ENCODE measurements around the gene PKDCC.

PKDCC gene

GRCh38 chr2:42048299-42049220 lies 739 bp downstream of the PKDCC start:
- ATAC-seq (replicated peaks) (peak; percentile 10), DNase-seq (no peak)
- Mint-ChIP-seq H3K27ac (no peak overlapping the region), H3K36me3 (ENCODE audit: insufficient read depth) (no peaks in the 10 kb centered on the region), H3K27me3 (peaks cover 50 to 60% of the 10 kb centered on the region in 2 donors), H3K9me3 (no peaks in the 10 kb centered on the region), H3K4me1 (ENCODE audit: low read depth in 2 of 2) (peaks cover 0 to 3% of the 10 kb centered on the region in 2 donors), H3K4me3 (peak overlapping the region; percentile 60 to 64)

GRCh38 chr2:42049221-42050009 lies 1.6 kb downstream of the PKDCC start:
- peak overlapping the region; percentile 60 to 64 for H3K4me3 Mint-ChIP-seq

DNA sequence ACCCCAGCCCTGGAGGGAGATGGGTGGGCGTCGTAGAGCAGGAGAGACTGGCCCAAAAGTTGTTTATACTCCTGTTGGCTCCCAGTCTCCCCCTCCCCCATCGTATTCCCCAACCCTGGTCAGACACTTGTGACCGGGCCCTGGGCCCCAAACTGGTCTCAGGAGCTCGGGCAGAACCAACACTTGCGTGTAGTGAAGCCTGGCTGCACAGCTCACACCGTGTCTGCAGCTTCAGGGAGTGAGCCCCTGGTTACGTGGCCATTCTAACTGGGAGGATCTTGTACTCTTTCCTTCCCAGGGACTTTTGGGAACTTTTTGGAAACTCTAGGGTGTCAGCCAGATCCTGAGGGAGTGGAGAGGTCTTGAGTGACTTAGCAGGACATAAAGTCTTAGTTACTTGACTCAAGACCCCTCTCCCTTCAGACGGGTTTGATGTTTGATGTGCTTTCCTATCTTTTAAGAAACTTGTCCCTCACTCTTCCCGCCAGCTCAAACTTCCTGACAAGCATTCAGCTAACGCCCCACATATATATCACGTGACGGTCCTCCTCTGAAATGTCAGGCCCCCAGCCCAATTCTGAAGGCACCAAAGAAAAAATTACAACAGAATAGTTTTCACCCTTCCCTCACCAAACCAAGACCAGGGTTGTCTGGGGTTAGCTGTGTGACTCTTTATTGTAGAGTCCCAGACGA lies 2.3 kb downstream of the PKDCC start:
- peaks cover 0 to 3% of the 10 kb centered on the region in 2 donors for H3K4me1 Mint-ChIP-seq (ENCODE audit: low read depth in 2 of 2)
- H3K4me3 Mint-ChIP-seq = no peak overlapping the region
- peaks cover 43 to 56% of the 10 kb centered on the region in 2 donors for H3K27me3 Mint-ChIP-seq
- no peaks in the 10 kb centered on the region for H3K36me3 Mint-ChIP-seq (ENCODE audit: insufficient read depth)
- no peak for DNase-seq
- ATAC-seq (replicated peaks) = no peak
- H3K27ac Mint-ChIP-seq = no peak overlapping the region
- no peaks in the 10 kb centered on the region for H3K9me3 Mint-ChIP-seq

More at GRCh38 chr2:42049221-42050009, 1.6 kb downstream of the PKDCC start:
- H3K27ac Mint-ChIP-seq = no peak overlapping the region
- DNase-seq (no peak), ATAC-seq (replicated peaks) (no peak)
- no peaks in the 10 kb centered on the region for H3K9me3 Mint-ChIP-seq
- H3K27me3 Mint-ChIP-seq = peaks cover 49 to 60% of the 10 kb centered on the region in 2 donors
- H3K4me1 Mint-ChIP-seq (ENCODE audit: low read depth in 2 of 2) = peaks cover 0 to 3% of the 10 kb centered on the region in 2 donors
- no peaks in the 10 kb centered on the region for H3K36me3 Mint-ChIP-seq (ENCODE audit: insufficient read depth)

- H3K36me3 Mint-ChIP-seq (ENCODE audit: insufficient read depth) = no peaks in the 10 kb centered on the region
- H3K9me3 Mint-ChIP-seq = no peaks in the 10 kb centered on the region
- DNase-seq (no peak), ATAC-seq (replicated peaks) (no peak)
- H3K4me3 Mint-ChIP-seq = no peak overlapping the region
- H3K27me3 Mint-ChIP-seq = peaks cover 43 to 60% of the 10 kb centered on the region in 2 donors
- H3K27ac Mint-ChIP-seq = no peak overlapping the region
- peaks cover 0 to 3% of the 10 kb centered on the region in 2 donors for H3K4me1 Mint-ChIP-seq (ENCODE audit: low read depth in 2 of 2)
Measured at GRCh38 chr2:42050703-42051542, 3.1 kb downstream of the PKDCC start.

DNA sequence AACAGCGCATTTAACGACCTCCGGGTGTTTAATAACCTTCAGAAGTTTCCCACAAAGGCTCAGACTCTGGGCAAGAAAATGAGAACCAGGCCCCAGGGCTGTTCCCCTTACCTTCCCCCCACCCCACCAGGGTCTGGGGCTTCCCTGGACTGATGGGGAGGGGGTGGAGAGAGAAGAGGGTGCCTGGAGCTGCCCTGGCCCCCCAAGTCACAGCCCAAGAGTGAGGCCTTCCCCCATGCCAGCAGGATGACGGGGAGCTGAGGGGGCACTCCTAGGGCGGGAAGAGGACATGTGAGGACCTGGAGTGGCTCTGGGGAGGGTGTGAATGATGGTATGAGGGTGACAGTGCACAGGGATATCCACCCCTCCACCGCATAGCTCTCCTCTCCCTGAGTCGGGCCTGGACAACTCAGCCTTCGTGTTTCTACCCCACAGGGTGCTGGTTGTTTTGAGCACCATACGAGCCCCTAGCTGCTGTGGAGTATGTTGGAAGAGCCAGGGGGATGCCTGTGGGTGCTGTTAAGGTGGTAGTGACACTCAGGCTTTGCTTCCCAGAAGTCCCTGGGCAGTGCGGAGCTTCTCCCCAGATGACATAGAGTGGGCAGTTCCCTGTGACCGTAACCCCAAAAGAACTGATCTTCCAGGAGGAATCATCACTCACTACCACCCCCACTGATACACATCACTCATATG lies 3.9 kb downstream of the PKDCC start:
- no peak for DNase-seq
- peaks cover 0 to 3% of the 10 kb centered on the region in 2 donors for H3K4me1 Mint-ChIP-seq (ENCODE audit: low read depth in 2 of 2)
- ATAC-seq (replicated peaks) = no peak
- H3K27me3 Mint-ChIP-seq = peaks cover 47 to 61% of the 10 kb centered on the region in 2 donors
- H3K4me3 Mint-ChIP-seq = no peak overlapping the region
- H3K27ac Mint-ChIP-seq = no peak overlapping the region
- no peaks in the 10 kb centered on the region for H3K9me3 Mint-ChIP-seq
- H3K36me3 Mint-ChIP-seq (ENCODE audit: insufficient read depth) = no peaks in the 10 kb centered on the region

DNA sequence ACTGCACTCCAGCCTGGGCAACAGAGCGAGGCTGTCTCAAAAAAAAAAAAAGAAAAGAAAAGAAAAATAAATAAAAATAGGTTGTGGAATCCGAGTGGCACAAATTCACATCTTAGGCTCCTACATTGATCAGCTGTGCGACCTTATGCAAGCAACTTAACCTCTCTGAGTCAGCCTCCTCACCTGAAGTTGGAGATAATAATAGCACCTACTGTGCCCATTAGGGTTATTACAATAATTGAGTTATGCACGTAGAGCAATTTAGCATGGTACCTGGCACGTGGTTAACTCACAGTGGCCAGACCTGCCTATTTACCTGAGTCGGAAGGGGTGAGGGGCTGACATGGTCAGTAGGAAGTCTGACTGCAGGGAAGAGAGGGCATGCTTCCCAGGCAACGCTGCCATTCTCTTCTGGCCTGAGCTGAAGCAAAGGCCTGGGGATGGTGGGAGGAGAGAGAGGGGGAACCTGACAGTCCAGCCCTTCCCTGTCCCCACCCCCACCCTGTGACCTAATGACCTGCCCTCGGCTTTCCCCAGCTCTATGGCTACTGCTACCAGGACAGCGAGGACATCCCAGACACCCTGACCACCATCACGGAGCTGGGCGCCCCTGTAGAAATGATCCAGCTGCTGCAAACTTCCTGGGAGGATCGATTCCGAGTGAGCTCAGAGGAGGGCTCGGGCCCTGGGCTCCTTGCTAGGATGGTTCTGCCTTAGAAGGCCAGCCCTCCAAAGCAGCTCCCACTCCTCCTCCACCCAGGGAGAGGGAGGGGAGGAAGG lies 5.1 kb downstream of the PKDCC start:
- H3K27me3 Mint-ChIP-seq = peaks cover 49 to 62% of the 10 kb centered on the region in 2 donors
- H3K4me3 Mint-ChIP-seq = no peak overlapping the region
- ATAC-seq (replicated peaks) (no peak), DNase-seq (no peak)
- no peaks in the 10 kb centered on the region for H3K9me3 Mint-ChIP-seq
- no peak overlapping the region for H3K27ac Mint-ChIP-seq
- H3K4me1 Mint-ChIP-seq (ENCODE audit: low read depth in 2 of 2) = no peaks in the 10 kb centered on the region
- H3K36me3 Mint-ChIP-seq (ENCODE audit: insufficient read depth) = no peaks in the 10 kb centered on the region

DNA sequence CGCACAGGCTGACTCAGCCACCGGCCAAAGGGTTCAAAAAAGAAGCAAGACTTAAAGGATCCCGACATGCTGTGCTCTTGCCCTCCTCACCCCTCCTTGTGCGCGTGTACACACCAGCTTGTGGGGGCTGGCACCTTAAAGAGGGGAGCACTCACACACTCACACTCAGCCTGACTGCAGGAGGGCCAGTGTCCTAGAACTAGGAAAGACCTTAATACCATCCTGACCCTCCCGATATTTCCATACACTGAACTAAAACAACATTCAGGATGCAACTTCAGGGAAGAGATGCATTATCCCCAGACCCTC lies 5.6 kb downstream of the PKDCC start:
- Mint-ChIP-seq H3K27me3 (peaks cover 49 to 62% of the 10 kb centered on the region in 2 donors), H3K9me3 (no peaks in the 10 kb centered on the region), H3K36me3 (ENCODE audit: insufficient read depth) (no peaks in the 10 kb centered on the region), H3K4me1 (ENCODE audit: low read depth in 2 of 2) (no peaks in the 10 kb centered on the region), H3K4me3 (no peak overlapping the region), H3K27ac (no peak overlapping the region)
- DNase-seq (no peak), ATAC-seq (replicated peaks) (no peak)

GRCh38 chr2:42053791-42054701 lies 6.2 kb downstream of the PKDCC start:
- no peaks in the 10 kb centered on the region for H3K9me3 Mint-ChIP-seq
- no peak for ATAC-seq (replicated peaks)
- peaks cover 49 to 62% of the 10 kb centered on the region in 2 donors for H3K27me3 Mint-ChIP-seq
- DNase-seq = no peak
- no peaks in the 10 kb centered on the region for H3K4me1 Mint-ChIP-seq (ENCODE audit: low read depth in 2 of 2)
- H3K36me3 Mint-ChIP-seq (ENCODE audit: insufficient read depth) = no peaks in the 10 kb centered on the region
- no peak overlapping the region for H3K4me3 Mint-ChIP-seq
- peak overlapping the region in 1 of 2 donors; percentile 49 for H3K27ac Mint-ChIP-seq

DNA sequence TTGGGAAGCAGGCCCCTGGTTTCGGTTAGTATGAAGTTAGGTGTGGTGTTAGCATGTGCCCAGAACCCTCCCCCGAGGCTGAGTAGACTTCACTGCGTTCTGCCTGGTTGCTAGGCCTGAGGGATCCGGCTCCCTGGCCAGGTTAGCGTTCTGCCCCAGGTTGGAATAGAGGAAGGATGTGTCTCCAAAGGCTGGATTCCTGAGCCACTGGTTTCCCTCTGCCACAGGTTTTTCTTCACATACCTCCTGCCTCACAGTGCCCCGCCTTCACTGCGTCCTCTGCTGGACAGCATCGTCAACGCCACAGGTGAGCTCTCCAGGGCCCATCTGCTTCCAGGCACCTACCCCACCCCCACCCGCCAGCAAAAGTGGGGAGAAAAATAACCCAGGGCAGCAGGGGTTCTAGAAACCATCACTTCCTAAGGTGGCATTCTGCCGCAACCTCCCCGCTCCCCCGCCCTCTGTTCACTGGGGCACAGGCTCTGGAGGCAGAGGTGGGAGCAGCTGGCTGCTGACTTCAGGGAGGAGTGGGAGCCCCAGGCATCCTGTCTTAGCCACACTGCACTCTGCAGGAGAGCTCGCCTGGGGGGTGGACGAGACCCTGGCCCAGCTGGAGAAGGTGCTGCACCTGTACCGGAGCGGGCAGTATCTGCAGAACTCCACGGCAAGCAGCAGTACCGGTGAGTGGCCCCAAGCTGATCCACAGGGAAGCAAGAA lies 7.1 kb downstream of the PKDCC start:
- no peak overlapping the region for H3K4me3 Mint-ChIP-seq
- no peak overlapping the region for H3K27ac Mint-ChIP-seq
- no peaks in the 10 kb centered on the region for H3K9me3 Mint-ChIP-seq
- no peaks in the 10 kb centered on the region for H3K36me3 Mint-ChIP-seq (ENCODE audit: insufficient read depth)
- DNase-seq = no peak
- peaks cover 51 to 59% of the 10 kb centered on the region in 2 donors for H3K27me3 Mint-ChIP-seq
- no peak for ATAC-seq (replicated peaks)
- peaks cover 0 to 3% of the 10 kb centered on the region in 2 donors for H3K4me1 Mint-ChIP-seq (ENCODE audit: low read depth in 2 of 2)

- no peaks in the 10 kb centered on the region for H3K36me3 Mint-ChIP-seq (ENCODE audit: insufficient read depth)
- DNase-seq = no peak
- peaks cover 41 to 49% of the 10 kb centered on the region in 2 donors for H3K27me3 Mint-ChIP-seq
- H3K4me3 Mint-ChIP-seq = no peak overlapping the region
- H3K9me3 Mint-ChIP-seq = no peaks in the 10 kb centered on the region
- ATAC-seq (replicated peaks) = no peak
- peaks cover 0 to 3% of the 10 kb centered on the region in 2 donors for H3K4me1 Mint-ChIP-seq (ENCODE audit: low read depth in 2 of 2)
- H3K27ac Mint-ChIP-seq = no peak overlapping the region
Measured at GRCh38 chr2:42055573-42056514, 8.0 kb downstream of the PKDCC start.
